ENCODE results near the gene ARFGAP3. TPM values are rescaled to one million over a fixed set of nuclear protein-coding genes. Genes with fewer than 3 reads are reported as not detected.

Gene ARFGAP3
- total RNA-seq, 4 donors from 2014 or later: 36.9 to 78.6 (median 52.0) TPM

DNA sequence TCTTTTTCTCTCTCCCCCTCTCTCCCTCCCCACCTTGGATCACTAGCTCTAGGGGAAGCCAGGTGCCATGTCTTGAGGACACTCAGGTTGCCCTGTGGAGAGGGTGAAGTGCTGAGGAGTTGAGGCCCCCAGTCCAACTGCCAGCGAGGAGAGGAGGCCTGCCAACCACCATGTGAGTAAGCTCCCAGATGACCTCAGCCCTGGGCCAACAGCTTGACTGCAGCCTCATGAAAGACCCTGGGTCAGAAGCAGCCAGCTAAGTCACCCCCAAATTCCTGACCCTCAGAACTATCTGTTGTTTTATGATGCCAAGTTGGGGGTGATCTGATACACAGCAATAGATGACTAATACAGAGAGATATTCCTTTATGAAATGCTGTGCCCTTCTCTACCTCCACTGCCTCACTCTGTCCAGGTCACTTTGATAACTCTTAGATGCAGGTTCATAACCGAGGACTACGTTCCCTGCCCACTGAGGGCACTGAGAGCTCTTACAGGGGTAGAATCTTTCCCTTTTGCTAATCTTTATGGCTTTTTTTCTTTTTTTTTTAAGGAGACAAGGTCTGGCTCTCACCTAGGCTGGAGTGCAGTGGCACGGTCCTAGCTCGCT, 8.0 kb downstream of the ARFGAP3 start:
- no peaks in the 10 kb centered on the region for H3K9me3 ChIP-seq
- no peaks in the 10 kb centered on the region for H3K27me3 ChIP-seq
- peaks cover 0 to 33% (median 5%) of the 10 kb centered on the region in 4 donors for H3K4me1 ChIP-seq
- TF ChIP-seq EP300 (IDR thresholded peaks at IDR 0.05) (no peak), POLR2A (IDR thresholded peaks at IDR 0.05) (no peak), CTCF (IDR thresholded peaks at IDR 0.05) (no peak)
- WGBS, 2 donors: 71 to 72% methylated on average over 5 of the region's 5 CpGs
- H3K36me3 ChIP-seq: peaks cover 0 to 24% (median 0%) of the 10 kb centered on the region in 3 donors
- DNase-seq (ENCODE audit: low spot score in 2 of 2): no peak
- H3K4me3 ChIP-seq: no peak overlapping the region
- H3K27ac ChIP-seq: no peak overlapping the region

GRCh38 chr22:42847110-42847509, 10.0 kb downstream of the ARFGAP3 start:
- Histone ChIP-seq H3K27me3 (no peaks in the 10 kb centered on the region), H3K36me3 (peaks cover 0 to 32% (median 0%) of the 10 kb centered on the region in 3 donors), H3K27ac (no peak overlapping the region), H3K4me3 (no peak overlapping the region), H3K4me1 (peaks cover 0 to 25% (median 5%) of the 10 kb centered on the region in 4 donors), H3K9me3 (no peaks in the 10 kb centered on the region)
- TF ChIP-seq EP300 (IDR thresholded peaks at IDR 0.05): no peak
- TF ChIP-seq CTCF (IDR thresholded peaks at IDR 0.05): no peak
- no peak for TF ChIP-seq POLR2A (IDR thresholded peaks at IDR 0.05)
- no peak for DNase-seq (ENCODE audit: low spot score in 2 of 2)
- 91 to 99% methylated on average over 3 of the region's 3 CpGs for WGBS, 2 donors

DNA sequence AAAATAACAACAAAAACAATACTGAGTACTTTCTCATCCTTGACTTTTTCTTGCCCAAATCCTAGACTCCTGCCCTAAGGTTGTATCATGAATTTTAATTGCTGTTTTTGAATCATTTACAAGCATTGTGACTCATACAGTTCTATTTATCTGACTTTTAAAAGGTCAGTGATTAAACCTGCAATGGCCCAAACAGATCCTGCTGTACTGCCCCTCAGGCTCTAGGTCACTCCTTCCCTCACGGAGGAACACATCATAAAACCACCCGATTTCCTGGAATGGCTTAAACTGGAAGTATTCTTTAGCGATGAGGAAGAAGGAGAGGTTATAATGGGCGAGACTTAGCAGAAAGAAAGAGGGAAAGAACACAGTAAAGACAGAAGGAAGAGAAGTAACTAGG, 12.3 kb downstream of the ARFGAP3 start:
- Histone ChIP-seq H3K27ac (peak overlapping the region in 2 of 4 donors; percentile 11 to 41), H3K4me1 (peaks cover 0 to 25% (median 5%) of the 10 kb centered on the region in 4 donors), H3K4me3 (no peak overlapping the region), H3K9me3 (no peaks in the 10 kb centered on the region), H3K36me3 (peaks cover 0 to 55% (median 0%) of the 10 kb centered on the region in 3 donors), H3K27me3 (no peaks in the 10 kb centered on the region)
- 19 to 54% methylated on average over 4 of the region's 4 CpGs for WGBS, 2 donors
- peak in 1 of 2 donors; percentile 66 for TF ChIP-seq EP300 (IDR thresholded peaks at IDR 0.05)
- TF ChIP-seq CTCF (IDR thresholded peaks at IDR 0.05): no peak
- no peak for DNase-seq (ENCODE audit: low spot score in 2 of 2)

DNA sequence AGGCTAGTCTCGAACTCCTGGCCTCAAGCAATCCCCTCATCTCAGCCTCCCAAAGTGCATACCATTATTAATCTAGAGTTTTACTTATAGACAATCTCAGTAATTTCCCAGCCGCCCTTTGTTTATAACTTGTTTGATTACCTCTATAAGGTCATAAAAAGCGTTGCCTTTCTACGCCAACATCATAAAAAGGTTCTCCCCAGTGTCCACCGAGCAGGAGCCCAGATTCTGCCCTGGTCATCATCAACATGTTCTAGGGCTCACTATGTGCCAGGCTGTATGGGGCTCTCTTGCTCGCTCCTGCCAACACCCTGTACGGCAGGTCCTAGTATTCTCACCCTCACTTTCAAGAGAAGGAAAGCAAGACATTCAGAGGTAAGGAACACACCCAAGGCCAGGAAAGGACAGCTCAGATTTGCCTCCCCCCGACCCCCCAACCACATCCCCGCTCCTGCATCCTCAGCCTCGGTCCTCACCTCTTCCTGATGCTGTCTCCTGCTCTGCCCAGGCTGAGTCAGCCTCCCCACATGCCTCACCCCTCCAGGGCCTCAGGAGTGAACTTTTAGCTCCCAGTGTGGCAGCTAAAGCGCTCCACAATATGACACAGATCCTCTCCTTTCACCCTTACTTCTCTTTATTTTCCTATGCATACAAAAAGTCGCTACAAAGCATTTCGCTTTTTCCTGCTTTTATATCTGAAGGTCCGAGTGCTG, 14.3 kb downstream of the ARFGAP3 start:
- peaks cover 0 to 70% (median 0%) of the 10 kb centered on the region in 3 donors for H3K36me3 ChIP-seq

More for the DNA sequence above, 14.3 kb downstream of the ARFGAP3 start:
- H3K27ac ChIP-seq: no peak overlapping the region
- peaks cover 0 to 15% (median 5%) of the 10 kb centered on the region in 4 donors for H3K4me1 ChIP-seq
- H3K27me3 ChIP-seq: no peaks in the 10 kb centered on the region
- no peaks in the 10 kb centered on the region for H3K9me3 ChIP-seq
- TF ChIP-seq CTCF (IDR thresholded peaks at IDR 0.05) (no peak), EP300 (IDR thresholded peaks at IDR 0.05) (no peak), POLR2A (IDR thresholded peaks at IDR 0.05) (no peak)
- WGBS, 2 donors: 88 to 93% methylated on average over 14 of the region's 14 CpGs
- no peak for DNase-seq (ENCODE audit: low spot score in 2 of 2)
- H3K4me3 ChIP-seq: no peak overlapping the region

Data from tibial nerve (tissue), 4 donors.